IMR-90 (cell line): ENCODE measurements around the gene RIMS1. TPM values are rescaled to one million over a fixed set of nuclear protein-coding genes. Genes with fewer than 3 reads are reported as not detected.
A peak's percentile ranks its signal among the peaks of the same experiment; 100 is the strongest.

ENCODE experiments used
- ATAC-seq: fragments of 200-7000 bp; cut with Tn5 transposase; 2 replicates; pipeline ENCODE4 v1.9.1; 2020; ENCODE audit warnings: low read depth, mild to moderate bottlenecking, moderate library complexity
- BruUV-seq: library from RNA; stranded (reverse); fragments of 400-500 nt; replicated peaks from 2 replicates; lab custom pipeline; 2021; lab: Mats Ljungman, UMichigan
- CTCF ChIA-PET: fragments of 300-600 bp; formaldehyde crosslinking; extraction: SDS; loops from one replicate; lab custom pipeline; 2021; ENCODE audit warnings: antibody characterized with exemption; lab: Yijun Ruan, JAX
- POLR2A ChIA-PET: fragments of 300-600 bp; sonication (Branson Sonifier 250); formaldehyde crosslinking; loops from one replicate; lab custom pipeline; 2022; ENCODE audit warnings: antibody characterized with exemption; ENCODE audit not compliant: unreplicated experiment; lab: Charles Lee
- DNase-seq: peaks from one replicate; pipeline ENCODE4 v3.0.0; 2013
- H2AFZ ChIP-seq: replicated peaks from 2 replicates; pipeline ENCODE3; 2013; ENCODE audit warnings: low read length, mild to moderate bottlenecking; ENCODE audit not compliant: poor library complexity
- H2AK5ac ChIP-seq: 2 replicates; pipeline ENCODE4 v1.6.1; 2013; ENCODE audit warnings: low read depth, low read length, inconsistent platforms
- H2AK9ac ChIP-seq: replicated peaks from 2 replicates; pipeline ENCODE3; 2013; ENCODE audit warnings: mild to moderate bottlenecking, low read depth, low read length, moderate library complexity; ENCODE audit not compliant: poor library complexity
- H2BK120ac ChIP-seq: 2 replicates; pipeline ENCODE4 v1.6.1; 2013; ENCODE audit warnings: low read depth, low read length, inconsistent platforms
- H2BK15ac ChIP-seq: 3 replicates; pipeline ENCODE4 v1.6.1; 2013; ENCODE audit warnings: low read depth, low read length, inconsistent platforms
- H2BK20ac ChIP-seq: 2 replicates; pipeline ENCODE4 v1.6.1; 2013; ENCODE audit warnings: low read depth, mild to moderate bottlenecking, inconsistent platforms, low read length, moderate library complexity
- H2BK5ac ChIP-seq: 2 replicates; pipeline ENCODE4 v1.6.1; 2013; ENCODE audit warnings: mild to moderate bottlenecking, low read depth, low read length, inconsistent platforms; ENCODE audit not compliant: poor library complexity, severe bottlenecking
- H3K14ac ChIP-seq: replicated peaks from 2 replicates; pipeline ENCODE4 v1.6.1; 2013; ENCODE audit warnings: low read depth, low read length, inconsistent platforms
- H3K18ac ChIP-seq: 2 replicates; pipeline ENCODE4 v1.6.1; 2013; ENCODE audit warnings: low read depth, low read length, control low read depth
- H3K23ac ChIP-seq: 2 replicates; pipeline ENCODE4 v1.6.1; 2013; ENCODE audit warnings: low read depth, low read length, inconsistent platforms
- H3K27ac ChIP-seq: 2 replicates; pipeline ENCODE4 v1.5.1; 2013; ENCODE audit warnings: mild to moderate bottlenecking, control low read depth, low read length; ENCODE audit not compliant: insufficient read depth
- H3K27me3 ChIP-seq: 2 replicates; pipeline ENCODE4 v1.6.1; 2013; ENCODE audit warnings: low read length; ENCODE audit not compliant: control insufficient read depth, insufficient read depth
- H3K36me3 ChIP-seq: 2 replicates; pipeline ENCODE4 v1.6.1; 2013; ENCODE audit warnings: low read length, mixed read lengths; ENCODE audit not compliant: control insufficient read depth, insufficient read depth
- H3K4ac ChIP-seq: 2 replicates; pipeline ENCODE4 v1.6.1; 2013; ENCODE audit warnings: low read depth, low read length, inconsistent platforms
- H3K4me1 ChIP-seq: 2 replicates; pipeline ENCODE4 v1.6.1; 2013; ENCODE audit warnings: low read length, mixed read lengths; ENCODE audit not compliant: control insufficient read depth, insufficient read depth
- H3K4me2 ChIP-seq: 2 replicates; pipeline ENCODE4 v1.6.1; 2013; ENCODE audit warnings: low read depth, mild to moderate bottlenecking, control low read depth, low read length, moderate library complexity
- H3K4me3 ChIP-seq: 2 replicates; pipeline ENCODE4 v1.5.1; 2013; ENCODE audit warnings: low read depth, mild to moderate bottlenecking, control low read depth, low read length, moderate library complexity; ENCODE audit not compliant: insufficient read depth
- H3K56ac ChIP-seq: 2 replicates; pipeline ENCODE4 v1.6.1; 2013; ENCODE audit warnings: low read length, inconsistent platforms; ENCODE audit not compliant: insufficient read depth; ENCODE audit errors: extremely low read depth
- H3K79me1 ChIP-seq, 2 experiments: 2 replicates each; pipeline ENCODE4 v1.6.1; 2013; ENCODE audit warnings: low read length in 2 of 2, inconsistent platforms in 1 of 2, low read depth in 1 of 2
- H3K9ac ChIP-seq: 2 replicates; pipeline ENCODE4 v1.6.1; 2013; ENCODE audit warnings: low read depth, low read length, control low read depth
- H3K9me1 ChIP-seq: 2 replicates; pipeline ENCODE4 v1.6.1; 2013; ENCODE audit warnings: low read length, inconsistent platforms; ENCODE audit not compliant: insufficient read depth
- H3K9me3 ChIP-seq: 2 replicates; pipeline ENCODE4 v1.6.1; 2013; ENCODE audit warnings: low read length; ENCODE audit not compliant: control insufficient read depth, insufficient read depth
- H4K20me1 ChIP-seq: 2 replicates; pipeline ENCODE4 v1.6.1; 2013; ENCODE audit warnings: low read length, inconsistent platforms; ENCODE audit not compliant: insufficient read depth
- H4K5ac ChIP-seq: 2 replicates; pipeline ENCODE4 v1.6.1; 2013; ENCODE audit warnings: mild to moderate bottlenecking, low read depth, low read length, control low read depth
- H4K8ac ChIP-seq, 2 experiments: 2 replicates each; pipeline ENCODE4 v1.6.1; 2013; ENCODE audit warnings: low read depth in 2 of 2, low read length in 2 of 2, control low read depth in 1 of 2, inconsistent platforms in 1 of 2
- H4K91ac ChIP-seq: 2 replicates; pipeline ENCODE4 v1.6.1; 2013; ENCODE audit warnings: low read depth, low read length, inconsistent platforms; ENCODE audit not compliant: insufficient read depth
- BHLHE40 ChIP-seq: fragments of 150-350 bp; IDR thresholded peaks from 2 replicates; pipeline ENCODE4 v1.6.1; 2016; ENCODE audit warnings: mild to moderate bottlenecking, low read depth, low read length
- CEBPB ChIP-seq: IDR thresholded peaks from 2 replicates; pipeline ENCODE4 v1.6.1; 2012; ENCODE audit warnings: low read depth, low read length, improper control_type of control experiment
- CHD1 ChIP-seq: IDR thresholded peaks from 2 replicates; pipeline ENCODE4 v1.6.1; 2012; ENCODE audit warnings: low read depth, low read length, improper control_type of control experiment
- FOS ChIP-seq: fragments of 150-350 bp; IDR thresholded peaks from 2 replicates; pipeline ENCODE4 v1.6.1; 2016; ENCODE audit warnings: low read depth, low read length
- MAZ ChIP-seq: IDR thresholded peaks from 2 replicates; pipeline ENCODE4 v1.6.1; 2012; ENCODE audit warnings: low read depth, mild to moderate bottlenecking, low read length, improper control_type of control experiment, moderate library complexity, borderline replicate concordance
- NFE2L2 ChIP-seq: fragments of 150-350 bp; IDR thresholded peaks from 2 replicates; pipeline ENCODE4 v1.6.1; 2016; ENCODE audit warnings: low read depth, mild to moderate bottlenecking, low read length
- POLR2A ChIP-seq: IDR thresholded peaks from 2 replicates; pipeline ENCODE4 v1.6.1; 2012; ENCODE audit warnings: mild to moderate bottlenecking, low read depth, low read length
- RAD21 ChIP-seq: IDR thresholded peaks from 2 replicates; pipeline ENCODE4 v1.6.1; 2012; ENCODE audit warnings: low read length, improper control_type of control experiment
- RCOR1 ChIP-seq: IDR thresholded peaks from 2 replicates; pipeline ENCODE4 v1.6.1; 2012; ENCODE audit warnings: mild to moderate bottlenecking, low read length, improper control_type of control experiment; ENCODE audit not compliant: insufficient replicate concordance
- RFX5 ChIP-seq: IDR thresholded peaks from 2 replicates; pipeline ENCODE4 v1.8.0; 2012; ENCODE audit warnings: low read depth, mild to moderate bottlenecking, low read length, moderate library complexity
- SMC3 ChIP-seq: fragments of 150-350 bp; IDR thresholded peaks from 2 replicates; pipeline ENCODE4 v1.6.1; 2016; ENCODE audit warnings: low read depth, mild to moderate bottlenecking, antibody characterized with exemption, low read length, moderate library complexity
- USF2 ChIP-seq: fragments of 150-350 bp; IDR thresholded peaks from 2 replicates; pipeline ENCODE4 v1.6.1; 2017; ENCODE audit warnings: mild to moderate bottlenecking, antibody characterized with exemption, low read length, low read depth
- WGBS, 2 experiments: methylation state at CpG; one replicate each; pipeline versions ENCODE4 v1.1.5 to v1.1.7; 2013; ENCODE audit warnings: missing lambda C conversion rate in 2 of 2; ENCODE audit not compliant: insufficient read length in 1 of 2; ENCODE audit errors: extremely low coverage in 2 of 2; 5-methylcytosine and 5-hydroxymethylcytosine counted together
- dilution Hi-C: fragments of 300-500 bp; cut with HindIII; formaldehyde crosslinking; loops from one replicate; pipeline ENCODE4 v1.14.3; 2018; ENCODE audit warnings: low sequenced_read_pairs; ENCODE audit not compliant: unreplicated experiment
- in situ Hi-C: fragments of 300-500 bp; cut with MboI; formaldehyde crosslinking; loops from 3 replicates; pipeline ENCODE4 v1.14.3; 2019; ENCODE audit warnings: low sequenced_read_pairs, inconsistent platforms, mixed read lengths
- intact Hi-C: fragments of 100-400 bp; cut with micrococcal nuclease; formaldehyde crosslinking; loops from 2 replicates; pipeline ENCODE4 v1.10.0; 2022
- polyA plus RNA-seq, 3 experiments: library from polyadenylated mRNA; depleted of rRNA; stranded (reverse); fragments of >200 nt; gene quantifications; 2 replicates each; pipeline ENCODE4 v1.2.3, GENCODE V29; 2012; ENCODE audit warnings: low replicate concordance in 1 of 3
- total RNA-seq: library from RNA; depleted of rRNA; stranded (reverse); fragments of >200 nt; gene quantifications from 2 replicates; pipeline ENCODE4 v1.2.3, GENCODE V29; 2012

The RIMS1 gene
- total and polyA plus RNA-seq, 2 of the 4 experiments (the other 2 are of a cell fraction) = 0.44 to 3.8 TPM

- no peak overlapping the region for H3K56ac ChIP-seq
- no peaks in the 10 kb centered on the region for H3K27me3 ChIP-seq
- POLR2A ChIA-PET = no interaction called here
- no peaks in the 10 kb centered on the region for H3K9me1 ChIP-seq
- in situ Hi-C loops (no loop called here), intact Hi-C loops (loop anchor here (10.0 kb wide), 1 partner anchor 119 kb away; no protein-coding TSS in a partner anchor), dilution Hi-C loops (no loop called here)
- no peak overlapping the region for H3K27ac ChIP-seq
- WGBS, 2 experiments = no CpG with 5 or more reads among the region's 1 CpG
- no peaks in the 10 kb centered on the region for H3K79me1 ChIP-seq
- no TSS peak for BruUV-seq
- H3K23ac ChIP-seq = no peak overlapping the region
- H2BK15ac ChIP-seq = no peak overlapping the region
- peak overlapping the region; percentile 33 for H2AFZ ChIP-seq
- no peak overlapping the region for H3K4ac ChIP-seq
- no peak overlapping the region for H2AK9ac ChIP-seq
- no peaks in the 10 kb centered on the region for H3K36me3 ChIP-seq
- H4K5ac ChIP-seq = no peak overlapping the region
- no peak overlapping the region for H3K9ac ChIP-seq
- ATAC-seq (no peak), DNase-seq (no peak)
- CTCF ChIA-PET = no interaction called here
- no peak overlapping the region for H4K91ac ChIP-seq
- no peak overlapping the region for H3K18ac ChIP-seq
- no peak overlapping the region for H3K4me2 ChIP-seq
- peak overlapping the region; percentile 2; the same call in 1 of the 2 replicates for H2AK5ac ChIP-seq
- no peaks in the 10 kb centered on the region for H3K9me3 ChIP-seq
- no peak overlapping the region for H3K4me3 ChIP-seq
- H2BK5ac ChIP-seq = no peak overlapping the region
- H2BK20ac ChIP-seq = no peak overlapping the region
- H4K8ac ChIP-seq = no peak overlapping the region
- no peaks in the 10 kb centered on the region for H3K4me1 ChIP-seq
- no peak overlapping the region for H2BK120ac ChIP-seq
- no peaks in the 10 kb centered on the region for H4K20me1 ChIP-seq
- H3K14ac ChIP-seq = 0 out of 2 replicates have a peak overlapping the region, but pooled peaks have one; percentile 44
- TF ChIP-seq MAZ (no peak), POLR2A (no peak), CEBPB (no peak), SMC3 (no peak), CHD1 (no peak), RFX5 (no peak), RCOR1 (no peak), USF2 (no peak), RAD21 (no peak), BHLHE40 (no peak), NFE2L2 (no peak), FOS (no peak)
Observed at GRCh38 chr6:72275888-72276287, 389.5 kb downstream of the RIMS1 start.
